K562 (cell line): ENCODE results near the gene HRH3. TPM values are rescaled to one million over a fixed set of nuclear protein-coding genes. Genes with fewer than 3 reads are reported as not detected.

ENCODE experiments used
- ATAC-seq: fragments of 200-7000 bp; cut with Tn5 transposase; 3 replicates; pipeline ENCODE4 v1.9.1; 2020; ENCODE audit warnings: moderate library complexity
- BruUV-seq: library from RNA; stranded (reverse); fragments of 400-500 nt; replicated peaks from 2 replicates; lab custom pipeline; 2021; lab: Mats Ljungman, UMichigan
- CTCF ChIA-PET: fragments of 300-600 bp; formaldehyde crosslinking; extraction: SDS; loops from one replicate; lab custom pipeline; 2021; ENCODE audit warnings: low intra/inter-chr PET ratio; lab: Yijun Ruan, JAX
- POLR2A ChIA-PET: fragments of 300-600, 350-650 bp; sonication (Branson Sonifier 250); formaldehyde crosslinking; extraction: SDS; loops from one replicate; lab custom pipeline; 2021; ENCODE audit warnings: antibody characterized with exemption, inconsistent platforms; lab: Yijun Ruan, JAX
- DNase-seq, 4 experiments: peaks; one replicate each; pipeline versions ENCODE4 v3.0.0 to v3.0.0-alpha.2; 2011 to 2018; ENCODE audit warnings: low spot score in 3 of 4, mixed read lengths in 3 of 4; ENCODE audit errors: extremely low read depth in 1 of 4
- FAIRE-seq: peaks from 2 replicates; lab custom pipeline; 2011; peaks lifted over from hg19 to GRCh38; lab: Jason Lieb, UNC
- H2AFZ ChIP-seq: 2 replicates; pipeline ENCODE4 v1.6.0; 2011; ENCODE audit warnings: low read depth, low read length, control low read depth, inconsistent platforms
- H3K27ac ChIP-seq: fragments of 200-600 bp; 3 replicates; pipeline ENCODE4 v1.8.0; 2011; ENCODE audit warnings: low read depth, mild to moderate bottlenecking, control low read depth, inconsistent platforms, low read length, moderate library complexity, mixed read lengths; ENCODE audit errors: extremely low read depth
- H3K27me3 ChIP-seq, 2 experiments: fragments of 300-600 bp in 1 of 2; 2 replicates in 1 of 2; 3 replicates in 1 of 2; pipeline versions ENCODE4 v1.6.0 to v1.8.0; 2011; ENCODE audit warnings: inconsistent platforms in 2 of 2, low read length in 2 of 2, mild to moderate bottlenecking in 1 of 2, mixed read lengths in 1 of 2, moderate library complexity in 1 of 2; ENCODE audit not compliant: control insufficient read depth in 2 of 2, insufficient read depth in 2 of 2
- H3K36me3 ChIP-seq: fragments of 300-600 bp; 3 replicates; pipeline ENCODE4 v1.8.0; 2011; ENCODE audit warnings: mild to moderate bottlenecking, low read length, inconsistent platforms; ENCODE audit not compliant: control insufficient read depth, insufficient read depth
- H3K4me1 ChIP-seq, 2 experiments: fragments of 200-600 bp in 1 of 2; replicated peaks in 1 of 2; 2 replicates in 1 of 2; 3 replicates in 1 of 2; pipeline versions ENCODE4 v1.5.1 to v1.8.0; 2011; ENCODE audit warnings: inconsistent platforms in 2 of 2, low read length in 2 of 2, mild to moderate bottlenecking in 1 of 2, mixed read lengths in 1 of 2, moderate library complexity in 1 of 2; ENCODE audit not compliant: control insufficient read depth in 2 of 2, insufficient read depth in 2 of 2
- H3K4me2 ChIP-seq: 2 replicates; pipeline ENCODE4 v1.6.1; 2011; ENCODE audit warnings: low read length, control low read depth, inconsistent platforms, mixed read lengths; ENCODE audit not compliant: insufficient read depth
- H3K4me3 ChIP-seq: fragments of 200-600 bp; sonication (generic), shearing (Covaris generic); 2 replicates; pipeline ENCODE4 v1.5.1; 2016; ENCODE audit warnings: control low read depth, inconsistent platforms
- H3K79me2 ChIP-seq: fragments of 200-600 bp; 3 replicates; pipeline ENCODE4 v1.8.0; 2011; ENCODE audit warnings: low read length, inconsistent platforms; ENCODE audit not compliant: control insufficient read depth, insufficient read depth
- H3K9ac ChIP-seq, 2 experiments: 2 replicates each; pipeline versions ENCODE4 v1.6.0 to v1.6.1; 2011; ENCODE audit warnings: low read depth in 2 of 2, low read length in 2 of 2, control low read depth in 1 of 2, inconsistent platforms in 1 of 2, mild to moderate bottlenecking in 1 of 2, mixed read lengths in 1 of 2; ENCODE audit not compliant: insufficient read depth in 1 of 2
- H3K9me1 ChIP-seq: one replicate; pipeline ENCODE4 v1.6.0; 2011; ENCODE audit warnings: inconsistent platforms, mild to moderate bottlenecking, low read length, moderate library complexity; ENCODE audit not compliant: control insufficient read depth, insufficient read depth
- H3K9me3 ChIP-seq: replicated peaks from 2 replicates; pipeline ENCODE4 v1.5.1; 2011; ENCODE audit warnings: low read depth, low read length, inconsistent platforms; ENCODE audit not compliant: control insufficient read depth, insufficient read depth
- H4K20me1 ChIP-seq: replicated peaks from 2 replicates; pipeline ENCODE4 v1.6.1; 2011; ENCODE audit warnings: low read length, inconsistent platforms, mixed read lengths; ENCODE audit not compliant: control insufficient read depth, insufficient read depth
- DLX4 ChIP-seq: fragments of 250-450 bp; sonication (Bioruptor Pico); IDR thresholded peaks from 2 replicates; pipeline ENCODE4 v1.6.1; 2021; ENCODE audit warnings: mild to moderate bottlenecking
- ESRRB ChIP-seq: fragments of 250-450 bp; sonication (Bioruptor Pico); IDR thresholded peaks from 2 replicates; pipeline ENCODE4 v1.5.0; 2020; ENCODE audit warnings: mild to moderate bottlenecking, moderate library complexity, borderline replicate concordance
- LARP7 ChIP-seq: fragments of 450-650 bp; IDR thresholded peaks from 2 replicates; pipeline ENCODE4 v1.6.1; 2016
- NR4A1 ChIP-seq, 2 experiments: fragments of 250-450 bp in 1 of 2; fragments of 450-650 bp in 1 of 2; sonication (Bioruptor Pico) in 1 of 2; IDR thresholded peaks; 2 replicates each; pipeline versions ENCODE4 v1.4.0 to v1.6.1; 2016 to 2020; ENCODE audit warnings: mild to moderate bottlenecking in 2 of 2, missing compliant biosample characterization in 1 of 2, missing genetic modification characterization in 1 of 2, moderate library complexity in 1 of 2
- RBM15 ChIP-seq: fragments of 200-400 bp; formaldehyde crosslinking; IDR thresholded peaks from 2 replicates; pipeline ENCODE4 v1.6.1; 2018; ENCODE audit warnings: mild to moderate bottlenecking, low read length, moderate library complexity; ENCODE audit not compliant: insufficient read depth
- RBM25 ChIP-seq: fragments of 200-400 bp; formaldehyde crosslinking; IDR thresholded peaks from 2 replicates; pipeline ENCODE4 v1.6.1; 2018; ENCODE audit warnings: low read length, low read depth, moderate library complexity; ENCODE audit not compliant: severe bottlenecking
- RBM39 ChIP-seq: fragments of 200-400 bp; formaldehyde crosslinking; optimal IDR thresholded peaks from 2 replicates; pipeline ENCODE3; 2018; ENCODE audit warnings: low read depth, low read length
- SFPQ ChIP-seq: fragments of 200-400 bp; formaldehyde crosslinking; IDR thresholded peaks from 2 replicates; pipeline ENCODE4 v1.6.1; 2017; ENCODE audit warnings: mild to moderate bottlenecking, low read depth, low read length, moderate library complexity
- SMARCC2 ChIP-seq: fragments of 450-650 bp; IDR thresholded peaks from 2 replicates; pipeline ENCODE4 v1.6.1; 2017; ENCODE audit warnings: antibody characterized with exemption, moderate library complexity, mild to moderate bottlenecking, low read depth
- ZC3H4 ChIP-seq: sonication (generic); formaldehyde crosslinking; IDR thresholded peaks from 2 replicates; pipeline ENCODE4 v1.9.0; 2021; ENCODE audit warnings: missing genetic modification reagents, borderline replicate concordance
- ZNF347 ChIP-seq: fragments of 450-650 bp; formaldehyde crosslinking; IDR thresholded peaks from 2 replicates; pipeline ENCODE4 v1.4.0; 2020; ENCODE audit warnings: low read depth, mild to moderate bottlenecking, moderate library complexity
- WGBS: fragments of 100-300 bp; shearing (Covaris generic); methylation state at CpG from one replicate; pipeline ENCODE4 v1.1.6; 2016; ENCODE audit warnings: low coverage, mixed read lengths; ENCODE audit not compliant: insufficient coverage; ENCODE audit errors: missing lambda C conversion rate; 5-methylcytosine and 5-hydroxymethylcytosine counted together
- in situ Hi-C: fragments of 300-500 bp; cut with MboI; formaldehyde crosslinking; loops from 4 replicates; pipeline ENCODE4 v1.15.0; 2018; ENCODE audit warnings: inconsistent platforms, mixed read lengths
- intact Hi-C: fragments of 100-400 bp; cut with micrococcal nuclease; formaldehyde crosslinking; loops from 2 replicates; pipeline ENCODE4 v1.14.2; 2022
- polyA plus RNA-seq, 8 experiments: library from polyadenylated mRNA; depleted of rRNA in 4 of 8; stranded (reverse) in 5 of 8; unstranded in 3 of 8; fragments of >200 nt; fragmentation: Nextera tagmentation in 2 of 8; fragmentation: Illumina TruSeq in 1 of 8; extraction: Ambion mirVana in 2 of 8; extraction: Trizol in 1 of 8; gene quantifications; 2 replicates each; pipeline versions ENCODE4 v1.2.1 to v1.2.3, GENCODE V29; 2011 to 2014; ENCODE audit warnings: inconsistent platforms in 1 of 8, missing spikeins in 1 of 8
- total RNA-seq, 7 experiments: library from RNA; depleted of rRNA in 6 of 7; stranded (reverse); fragments of >200 nt in 6 of 7; fragmentation: Illumina TruSeq in 2 of 7; extraction: Trizol in 2 of 7; gene quantifications; 2 replicates each; pipeline versions ENCODE4 v1.2.1 to v1.2.3, GENCODE V29; 2011 to 2021; ENCODE audit warnings: low replicate concordance in 1 of 7

The HRH3 gene
- total and polyA plus RNA-seq, 9 of the 15 experiments (the other 6 are each of a cell fraction or from before 2014, with no cell fraction given): not detected

DNA sequence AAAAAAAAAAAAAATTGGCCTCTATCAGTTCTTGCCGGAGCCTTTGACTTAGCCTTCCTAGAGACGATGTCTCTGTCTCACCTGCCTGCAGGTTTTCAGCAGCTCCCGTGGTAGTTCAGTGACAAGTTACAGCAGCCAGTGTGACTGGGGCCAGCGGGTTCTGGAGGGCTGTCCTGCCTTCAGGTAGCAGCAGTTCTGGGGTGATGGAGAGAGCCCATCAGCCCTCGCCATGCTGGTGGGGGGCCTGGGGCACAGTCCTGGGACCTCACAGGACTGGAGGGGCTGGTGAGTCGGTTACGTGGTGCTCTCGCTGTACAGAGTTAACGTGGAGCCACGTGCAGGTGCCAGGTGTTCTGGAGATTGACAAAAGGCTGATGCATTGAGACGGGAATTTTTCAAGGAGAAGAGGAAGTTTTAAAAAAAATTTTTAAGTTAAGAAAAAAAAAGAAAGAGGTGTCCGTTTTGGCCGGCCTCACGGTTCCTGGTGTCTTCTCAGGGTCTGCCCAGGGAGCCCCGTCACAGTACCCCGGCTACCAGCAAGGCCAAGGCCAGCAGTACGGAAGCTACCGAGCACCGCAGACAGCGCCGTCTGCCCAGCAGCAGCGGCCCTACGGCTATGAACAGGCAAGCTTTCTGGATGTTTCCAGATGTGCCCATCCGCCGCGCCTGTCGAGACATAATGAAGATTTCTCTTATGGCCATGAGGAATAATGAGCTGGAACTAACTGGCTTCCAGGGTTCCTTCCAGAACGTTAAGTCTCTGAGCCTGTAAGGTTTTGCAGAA, 45.9 kb downstream of the HRH3 start:
- no TSS peak for BruUV-seq
- Histone ChIP-seq H3K27ac (no peak overlapping the region), H3K79me2 (no peaks in the 10 kb centered on the region), H3K9ac (no peak overlapping the region), H3K4me3 (no peak overlapping the region), H3K27me3 (no peaks in the 10 kb centered on the region), H3K36me3 (peaks cover 58% of the 10 kb centered on the region; the same call in 1 of the 3 replicates), H2AFZ (no peak overlapping the region), H4K20me1 (0 out of 2 replicates have a peak, but pooled peaks cover under 1% of the 10 kb centered on the region), H3K9me1 (no peaks in the 10 kb centered on the region), H3K4me2 (no peak overlapping the region), H3K9me3 (no peaks in the 10 kb centered on the region), H3K4me1 (no peaks in the 10 kb centered on the region)
- no peak for TF ChIP-seq RBM39
- TF ChIP-seq RBM15: no peak
- TF ChIP-seq ZC3H4 (CRISPR knock-in tag): no peak
- TF ChIP-seq NR4A1 (CRISPR knock-in tag; IDR thresholded peaks at IDR 0.05): no peak
- no peak for TF ChIP-seq NR4A1 (tag; IDR thresholded peaks at IDR 0.05)
- TF ChIP-seq RBM25: no peak
- TF ChIP-seq DLX4 (CRISPR knock-in tag): no peak
- no peak for TF ChIP-seq ESRRB (CRISPR knock-in tag)
- TF ChIP-seq ZNF347 (CRISPR knock-in tag): no peak
- TF ChIP-seq SMARCC2: no peak
- no peak for TF ChIP-seq SFPQ
- no peak for TF ChIP-seq LARP7
- ATAC-seq: no peak
- CTCF ChIA-PET: no interaction called here
- intact Hi-C loops: no loop called here
- DNase-seq: no peak
- POLR2A ChIA-PET: interaction anchor here (0.6 kb wide), 2 partner anchors 18 to 894 kb away, joined by 3 read pairs; no protein-coding TSS in a partner anchor
- FAIRE-seq: no peak
- 95% methylated on average over 24 of the region's 28 CpGs for WGBS
- in situ Hi-C loops: no loop called here
